Adrenal gland (tissue), 5 donors: ENCODE measurements around the gene COL20A1.

Experiments used
- CTCF ChIP-seq, 6 experiments: fragments of 450-650 bp in 4 of 6; fragments of 200-600 bp in 2 of 6; sonication (generic) in 1 of 6; IDR thresholded peaks; 1 replicate in 5 of 6; 2 replicates in 1 of 6; pipeline versions ENCODE4 v1.5.1 to v1.8.0; 2016 to 2021; ENCODE audit warnings: antibody characterized with exemption in 6 of 6, mild to moderate bottlenecking in 2 of 6, moderate library complexity in 1 of 6
- POLR2A ChIP-seq, 2 donors: fragments of 450-650 bp; IDR thresholded peaks; one replicate each; pipeline ENCODE4 v1.6.1; 2017; ENCODE audit warnings: antibody characterized with exemption in 2 of 2, mild to moderate bottlenecking in 2 of 2, moderate library complexity in 1 of 2
- donor health status: DM: no; HTN: no; CAD: no.

GRCh38 chr20:63289311-63290135 is 3.5 kb upstream of the COL20A1 start:
- no peak for TF ChIP-seq CTCF (IDR thresholded peaks at IDR 0.05)
- TF ChIP-seq POLR2A (IDR thresholded peaks at IDR 0.05), result no peak
